ENCODE data around the gene SMPD4.
"Not testable (repeated sequence)": the region's sequence is repeated elsewhere in the genome, so short reads cannot be mapped to it uniquely, and the experiment has no call there.

The SMPD4 gene

GRCh38 chr2:130138326-130138725 lies 43.1 kb downstream of the SMPD4 start:
- DNase-seq: not testable (repeated sequence)

GRCh38 chr2:130137118-130137517 lies 44.3 kb downstream of the SMPD4 start:
- not testable (repeated sequence) for DNase-seq

- DNase-seq: not testable (repeated sequence)
Measured at GRCh38 chr2:130136546-130136945, 44.9 kb downstream of the SMPD4 start.

- no peak for DNase-seq
Measured at GRCh38 chr2:130135692-130136541, 45.5 kb downstream of the SMPD4 start.

DNA sequence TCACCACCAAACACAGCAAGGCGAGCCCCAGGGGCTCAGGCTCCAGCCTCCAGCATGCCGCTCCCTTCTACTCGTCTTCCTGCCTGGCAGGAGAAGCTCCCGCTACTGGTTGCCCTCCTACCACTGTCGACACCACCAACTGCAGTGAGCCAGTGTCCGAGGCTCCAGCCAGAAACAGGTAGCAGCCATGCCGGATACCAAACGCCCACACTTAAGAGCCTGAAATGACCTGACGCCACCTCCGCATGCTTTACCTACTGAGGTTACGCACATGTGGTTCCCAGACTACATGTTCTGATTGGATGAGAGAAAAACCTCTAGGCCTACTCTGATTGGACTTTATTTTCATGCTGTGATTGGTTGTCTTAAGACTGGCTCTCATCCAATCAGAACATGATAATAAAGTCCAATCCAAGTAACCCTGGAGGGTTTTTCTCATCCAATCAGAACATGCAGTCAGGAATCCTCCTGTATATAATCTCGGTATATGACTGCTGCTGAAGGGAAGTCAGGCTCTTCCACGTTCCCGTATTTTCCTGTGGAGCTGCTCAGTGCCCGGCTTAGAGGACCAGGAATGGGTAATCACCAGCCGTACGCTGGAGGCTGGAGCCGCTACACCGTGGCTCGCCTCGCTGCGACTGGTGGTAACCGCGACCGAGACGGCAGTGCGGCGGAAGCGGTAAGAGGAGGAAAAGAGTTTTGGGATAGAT lies 52.1 kb downstream of the SMPD4 start, which contains the start of gene POTEF:
Gene POTEF (minus strand): TSS at position 103 of the 710 bp plus-strand sequence. CDS start 8,707 bp downstream, outside the sequence.
- DNase-seq: not testable (repeated sequence)

GRCh38 chr2:130128464-130128863 lies 52.9 kb downstream of the SMPD4 start:
- DNase-seq: not testable (repeated sequence)

- not testable (repeated sequence) for DNase-seq
Measured at GRCh38 chr2:130127726-130128125, 53.7 kb downstream of the SMPD4 start.

GRCh38 chr2:130120924-130121323 lies 60.5 kb downstream of the SMPD4 start:
- not testable (repeated sequence) for DNase-seq

DNA sequence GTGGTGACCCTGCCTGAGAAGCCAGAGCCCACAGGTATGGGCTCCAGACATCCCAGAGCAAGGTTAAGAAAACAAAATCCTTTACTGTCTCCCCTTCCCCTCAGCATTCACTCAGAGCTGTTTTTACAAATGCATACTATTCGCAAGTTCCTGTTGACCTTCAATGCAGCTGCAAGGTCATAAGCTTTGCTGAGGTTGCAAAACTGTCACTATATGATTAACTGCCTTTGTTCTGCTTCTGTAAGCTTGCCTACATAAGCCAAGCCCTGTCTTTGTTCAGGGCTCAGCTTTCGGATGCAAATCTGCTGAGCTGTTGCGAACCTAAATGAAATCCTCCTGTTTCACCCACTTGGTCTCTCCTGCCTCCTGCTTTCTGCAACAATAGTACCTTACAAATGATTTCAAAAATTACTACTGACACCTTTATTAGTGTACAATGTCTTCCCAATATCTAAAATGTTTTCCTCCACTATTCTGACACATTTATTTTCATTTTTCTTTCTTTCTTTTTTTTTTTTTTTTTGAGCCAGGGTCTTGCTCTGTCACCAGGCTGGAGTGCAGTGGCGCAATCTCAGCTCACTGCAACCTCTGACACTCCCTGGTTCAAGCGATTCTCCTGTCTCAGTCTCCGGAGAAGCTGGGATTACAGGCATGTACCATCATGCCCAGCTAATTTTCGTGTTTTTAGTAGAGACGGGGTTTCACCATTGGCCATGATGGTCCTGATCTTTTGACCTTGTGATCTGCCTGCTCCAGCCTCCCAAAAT lies 78.6 kb downstream of the SMPD4 start:
- DNase-seq: not testable (repeated sequence)

Data from CD4-positive, alpha-beta T cell treated with Interleukin-6 for 4 hours (primary cell).